IPS-18c (cell line): ENCODE data around the gene SCAMP2.

ENCODE experiments used
- H3K4me3 ChIP-seq: 2 replicates; pipeline ENCODE4 v1.7.0; 2013; ENCODE audit warnings: low read depth, mild to moderate bottlenecking, low read length, moderate library complexity; ENCODE audit not compliant: insufficient read depth
- H3K9me3 ChIP-seq: one replicate; pipeline ENCODE4 v1.6.1; 2013; ENCODE audit warnings: mild to moderate bottlenecking, low read length, moderate library complexity; ENCODE audit not compliant: control insufficient read depth, insufficient read depth

The SCAMP2 gene

DNA sequence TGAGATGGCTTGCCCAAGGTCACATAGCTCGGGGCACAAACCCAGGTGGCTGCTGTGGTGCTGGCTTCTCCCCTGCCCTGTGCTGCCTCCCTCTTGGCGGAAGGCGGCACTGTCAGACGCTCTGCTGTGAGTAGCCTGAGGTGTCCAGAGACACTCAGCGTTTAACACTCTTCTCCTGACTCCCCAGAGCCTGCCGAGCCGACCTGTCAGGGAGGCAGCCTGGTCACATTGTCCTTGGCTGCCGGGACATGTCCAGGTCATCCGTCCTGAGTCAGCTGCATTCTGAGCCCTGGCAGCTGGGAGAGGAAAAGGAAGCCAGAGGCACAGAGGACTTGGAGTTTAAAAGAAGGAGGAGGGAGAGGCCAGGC is 55.8 kb downstream of the SCAMP2 start:
- Histone ChIP-seq H3K4me3 (no peak overlapping the region), H3K9me3 (peaks cover 2% of the 10 kb centered on the region)

DNA sequence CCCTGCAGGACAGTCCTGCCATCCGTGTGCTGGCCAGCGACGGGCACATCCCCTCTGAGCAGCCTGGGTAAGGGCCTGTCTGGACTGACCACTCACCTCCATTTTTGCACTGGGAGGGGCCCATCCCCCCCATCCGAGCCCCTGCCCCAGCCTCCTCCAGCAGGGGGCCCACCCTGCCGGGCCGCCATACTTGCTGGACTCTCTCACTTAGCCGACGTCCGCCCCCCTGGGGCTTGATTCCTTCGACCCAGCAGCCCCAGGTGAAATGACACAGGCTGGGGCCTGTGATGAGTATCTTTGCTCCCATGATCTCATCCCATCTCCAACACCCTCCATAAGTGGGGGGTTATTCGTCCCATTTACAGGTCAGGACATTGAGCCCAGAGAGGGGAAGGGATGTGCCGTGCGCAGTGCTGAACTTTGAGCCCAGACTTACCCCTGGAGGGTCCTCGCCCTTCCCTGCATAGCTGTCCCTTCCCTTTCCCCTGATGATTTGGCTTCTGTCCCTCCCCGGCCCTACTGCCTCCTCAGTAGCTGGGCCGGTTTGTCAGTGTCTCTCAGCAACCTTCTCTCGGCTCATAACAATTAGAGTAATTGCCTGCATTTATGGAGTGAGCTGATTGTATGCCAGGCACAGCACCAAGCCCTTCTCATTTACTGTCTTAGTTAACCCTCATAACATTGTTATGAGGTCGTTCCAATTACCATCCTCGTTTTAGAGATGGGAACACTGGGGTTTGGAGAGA is 56.4 kb downstream of the SCAMP2 start:
- peaks cover 2% of the 10 kb centered on the region for H3K9me3 ChIP-seq
- no peak overlapping the region for H3K4me3 ChIP-seq

DNA sequence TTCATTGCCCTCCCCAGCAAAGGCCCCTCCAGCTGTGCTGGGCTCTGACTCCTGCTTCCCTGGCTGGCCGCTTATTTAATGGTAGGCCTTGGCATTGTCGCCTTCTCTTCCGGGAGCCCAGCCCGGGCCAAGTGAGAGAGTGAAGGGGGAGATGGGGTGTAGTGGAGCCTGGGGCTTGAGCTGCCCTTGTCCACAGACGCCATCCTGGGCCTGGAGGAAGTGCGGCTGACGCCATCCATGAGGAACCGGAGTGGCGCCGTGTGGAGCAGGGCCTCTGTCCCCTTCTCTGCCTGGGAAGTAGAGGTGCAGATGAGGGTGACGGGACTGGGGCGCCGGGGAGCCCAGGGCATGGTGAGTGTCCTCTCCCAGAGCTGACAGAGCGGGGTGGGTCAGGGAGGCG is 57.2 kb downstream of the SCAMP2 start:
- Histone ChIP-seq H3K4me3 (no peak overlapping the region), H3K9me3 (peaks cover 2% of the 10 kb centered on the region)

DNA sequence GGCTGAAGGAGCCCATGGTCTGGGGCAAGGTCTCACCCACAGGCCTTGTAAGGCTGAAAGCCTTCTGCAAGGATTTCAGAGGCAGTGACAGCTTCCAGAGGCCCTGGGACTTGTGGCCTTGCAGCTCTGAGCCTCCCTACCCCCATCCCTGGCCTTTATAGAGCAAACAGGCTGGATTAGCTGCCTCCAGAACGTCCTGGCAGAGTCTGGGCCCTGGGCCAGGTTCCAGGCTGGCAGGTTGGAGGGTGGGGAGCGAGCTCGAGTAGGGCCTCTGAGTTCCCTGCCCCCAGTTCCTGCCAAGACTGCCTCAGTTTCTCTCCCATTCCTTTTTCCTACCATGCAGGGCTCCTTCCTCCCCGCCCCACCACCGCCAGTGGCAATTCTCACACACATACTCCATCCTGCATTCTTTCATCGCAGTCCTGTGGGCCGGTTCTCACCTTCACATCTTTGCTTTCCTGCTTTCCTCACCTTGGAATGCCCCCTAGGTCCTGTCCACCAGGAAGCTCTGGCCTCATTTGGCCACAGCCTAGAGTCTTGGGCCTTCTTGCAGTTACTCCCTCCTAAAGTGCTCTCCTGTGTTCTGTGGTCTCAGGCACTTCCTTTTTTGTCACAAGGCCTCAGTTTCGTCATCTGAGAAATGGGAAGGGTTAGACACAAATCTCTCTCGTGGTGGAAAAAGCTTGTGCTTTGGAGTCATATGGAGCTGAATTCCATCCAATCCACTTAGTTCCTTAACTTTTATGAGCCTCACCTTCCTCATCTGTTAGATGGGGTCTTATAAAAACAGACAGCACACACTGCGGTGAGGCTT is 57.8 kb downstream of the SCAMP2 start:
- Histone ChIP-seq H3K4me3 (no peak overlapping the region), H3K9me3 (peaks cover 2% of the 10 kb centered on the region)

DNA sequence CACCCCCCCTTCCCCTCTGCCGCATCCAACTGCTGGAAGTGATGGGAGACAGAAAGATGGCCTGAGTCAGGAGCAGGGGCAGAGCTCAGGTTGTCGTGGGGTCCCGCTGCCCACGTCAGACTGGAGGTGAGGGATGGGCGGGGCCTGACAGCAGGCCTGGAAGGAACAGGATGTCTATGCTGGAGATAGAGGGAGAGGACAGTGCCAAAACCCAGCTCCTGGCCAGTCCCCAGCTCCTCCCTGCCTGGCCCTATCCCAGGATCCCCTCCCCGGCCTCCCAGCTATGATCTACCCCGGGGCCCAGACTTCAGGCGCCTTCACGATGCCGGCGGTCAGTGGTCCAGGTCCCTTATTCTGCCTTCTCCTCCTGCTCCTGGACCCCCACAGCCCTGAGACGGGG is 60.6 kb downstream of the SCAMP2 start, which contains the start of gene LMAN1L:
Gene LMAN1L, plus strand, starts transcription at position 303 of the 400 bp plus-strand sequence. Its CDS starts 20 bp downstream, at position 323.
- Histone ChIP-seq H3K9me3 (no peaks in the 10 kb centered on the region), H3K4me3 (no peak within 1 kb of the TSS)

DNA sequence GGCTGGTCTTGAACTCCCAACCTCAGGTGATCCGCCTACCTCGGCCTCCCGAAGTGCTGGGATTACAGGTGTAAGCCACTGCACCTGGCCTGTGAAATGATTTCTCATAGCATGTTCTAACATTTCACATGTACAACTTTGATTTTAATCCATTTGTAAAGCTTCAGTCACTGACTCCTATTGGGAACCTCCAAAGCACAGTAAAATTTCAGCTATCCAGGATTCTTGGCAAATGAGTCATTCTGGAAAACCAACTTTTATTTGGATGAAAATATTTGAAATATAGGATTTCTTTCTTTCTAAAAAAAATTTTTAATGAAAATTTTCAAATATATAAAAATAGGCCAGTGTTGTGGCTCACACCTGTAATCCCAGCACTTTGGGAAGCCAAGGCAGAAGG is 63.2 kb downstream of the SCAMP2 start:
- Histone ChIP-seq H3K4me3 (no peak overlapping the region), H3K9me3 (peaks cover 2% of the 10 kb centered on the region)

DNA sequence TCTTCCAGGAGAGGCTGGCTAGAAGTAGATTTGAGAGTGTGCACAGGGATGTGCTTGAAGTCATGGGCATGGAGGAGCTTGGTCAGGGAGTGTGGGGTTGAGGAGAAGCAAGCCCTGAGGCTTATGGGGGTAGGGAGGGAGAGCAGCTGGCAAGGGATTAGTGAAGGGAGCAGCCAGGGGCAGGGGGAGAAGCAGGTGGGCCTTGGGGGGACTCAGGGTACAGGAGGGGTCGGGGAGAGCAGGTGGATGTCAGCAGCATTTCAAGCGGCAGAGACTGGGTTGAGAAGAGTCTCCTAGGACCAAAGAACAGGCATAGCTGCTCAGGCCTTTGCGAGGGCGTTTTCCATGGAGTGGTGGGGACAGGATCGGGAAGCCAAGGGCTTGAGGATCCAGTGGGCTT is 63.9 kb downstream of the SCAMP2 start:
- Histone ChIP-seq H3K4me3 (no peak overlapping the region), H3K9me3 (peaks cover 2% of the 10 kb centered on the region)

DNA sequence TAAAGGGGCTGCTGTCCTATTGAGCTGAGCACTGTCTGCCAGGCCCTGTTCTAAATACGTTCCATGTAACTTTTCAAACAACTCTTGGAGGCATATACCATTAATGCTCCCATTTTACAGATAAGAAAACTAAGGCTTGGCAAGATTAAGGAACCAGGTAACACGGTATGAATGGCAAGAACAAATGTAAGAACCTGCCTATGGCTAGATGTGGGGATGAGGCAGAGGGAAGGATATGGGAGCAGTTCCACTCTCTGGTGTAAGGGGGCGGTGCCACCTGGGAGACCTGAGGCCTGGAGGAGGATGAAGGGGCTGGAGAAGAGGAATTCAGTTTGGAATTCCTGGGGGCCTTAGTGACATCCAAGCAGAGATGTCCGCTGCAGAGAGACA is 64.3 kb downstream of the SCAMP2 start:
- Histone ChIP-seq H3K4me3 (no peak overlapping the region), H3K9me3 (peaks cover 2% of the 10 kb centered on the region)

DNA sequence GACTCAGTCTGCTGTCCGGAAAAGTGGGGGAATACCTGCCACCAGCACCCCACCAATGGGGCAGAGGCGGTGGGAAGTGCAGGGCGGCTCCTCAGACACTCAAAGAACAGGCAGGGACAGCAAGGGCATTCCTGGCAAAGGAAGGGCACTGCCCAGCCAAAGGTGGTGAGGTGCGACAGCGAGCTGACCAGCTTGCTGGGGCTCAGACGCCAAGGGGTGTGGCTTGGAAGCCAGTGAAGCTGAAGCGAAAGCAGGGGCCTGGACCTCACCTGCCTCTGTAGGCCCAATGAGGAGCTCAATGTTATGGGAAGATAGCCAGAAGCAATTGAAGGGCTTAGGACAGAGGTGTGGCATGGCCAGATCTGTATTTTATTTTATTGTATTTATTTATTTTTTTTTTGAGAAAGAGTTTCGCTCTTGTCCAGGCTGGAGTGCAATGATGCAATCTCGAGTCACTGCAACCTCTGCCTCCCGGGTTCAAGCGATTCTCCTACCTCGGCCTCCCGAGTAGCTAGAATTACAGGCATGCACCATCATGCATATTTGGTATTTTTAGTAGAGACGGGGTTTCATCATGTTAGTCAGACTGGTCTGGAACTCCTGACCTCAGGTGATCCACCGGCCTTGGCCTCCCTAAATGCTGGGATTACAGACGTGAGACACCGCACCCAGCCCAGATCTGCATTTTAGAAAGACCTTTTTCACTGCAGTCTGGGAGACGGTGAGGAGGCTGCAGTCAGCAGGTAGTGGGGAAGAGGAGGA is 64.9 kb downstream of the SCAMP2 start:
- H3K4me3 ChIP-seq: no peak overlapping the region
- H3K9me3 ChIP-seq: peaks cover 2% of the 10 kb centered on the region

DNA sequence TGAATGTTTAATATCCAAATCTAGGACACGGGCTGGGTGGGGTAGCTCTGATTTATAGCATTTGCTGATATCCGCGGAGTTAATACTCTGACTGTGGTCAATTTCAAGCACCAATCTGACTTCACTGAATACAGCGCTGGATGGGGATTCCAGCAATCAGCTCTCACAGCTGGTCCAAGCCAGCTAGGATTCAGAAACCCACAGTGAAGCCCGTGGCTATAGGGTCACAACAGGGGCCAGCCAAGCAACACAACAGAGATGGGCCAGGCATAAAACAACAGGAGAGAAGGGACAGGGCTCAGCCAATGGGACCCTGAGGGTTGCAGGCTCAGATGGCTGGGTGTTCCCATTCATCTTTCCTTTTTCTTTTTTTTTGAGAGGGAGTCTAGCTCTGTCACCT is 65.9 kb downstream of the SCAMP2 start:
- Histone ChIP-seq H3K9me3 (peaks cover 2% of the 10 kb centered on the region), H3K4me3 (no peak overlapping the region)

DNA sequence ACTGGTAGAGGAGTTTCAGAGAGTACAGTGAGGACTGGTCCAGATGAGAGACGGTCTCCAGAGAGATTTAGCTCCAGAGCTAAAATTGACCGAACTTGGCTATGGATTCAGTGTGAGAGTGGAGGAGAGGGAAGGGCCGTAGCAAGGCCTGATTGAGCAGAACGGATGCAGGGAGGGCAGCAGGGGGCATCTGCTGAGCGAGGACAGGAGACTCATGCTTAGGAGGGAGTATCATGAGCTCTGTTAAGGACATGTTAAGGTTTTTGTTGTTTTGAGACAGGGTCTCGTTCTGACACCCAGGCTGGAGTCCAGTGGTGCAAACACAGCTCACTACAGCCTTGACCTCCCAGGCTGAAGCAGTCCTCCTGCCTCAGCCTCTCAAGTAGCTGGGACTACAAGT is 68.2 kb downstream of the SCAMP2 start:
- H3K4me3 ChIP-seq: no peak overlapping the region

DNA sequence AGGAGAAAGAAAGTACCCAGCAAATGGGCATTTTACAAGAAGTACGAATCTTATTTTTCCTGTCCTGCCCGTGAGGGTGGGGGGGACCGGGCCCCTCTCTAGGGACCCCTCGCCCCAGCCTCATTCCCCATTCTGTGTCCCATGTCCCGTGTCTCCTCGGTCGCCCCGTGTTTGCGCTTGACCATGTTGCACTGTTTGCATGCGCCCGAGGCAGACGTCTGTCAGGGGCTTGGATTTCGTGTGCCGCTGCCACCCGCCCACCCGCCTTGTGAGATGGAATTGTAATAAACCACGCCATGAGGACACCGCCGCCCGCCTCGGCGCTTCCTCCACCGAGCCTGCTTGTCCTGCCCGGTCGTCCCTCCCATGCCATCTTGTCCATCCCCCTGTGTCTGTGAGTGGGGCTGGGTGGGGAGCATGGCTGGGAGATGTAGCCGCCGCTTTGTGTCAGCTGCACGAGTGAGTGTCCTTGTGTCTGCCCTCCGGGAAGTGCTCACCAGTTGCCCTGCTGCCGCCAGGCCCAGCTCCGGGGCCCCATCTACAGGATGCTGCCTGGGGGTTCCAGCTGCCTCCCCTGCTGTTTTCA is 70.2 kb downstream of the SCAMP2 start:
- H3K9me3 ChIP-seq: peaks cover 2% of the 10 kb centered on the region
- no peak overlapping the region for H3K4me3 ChIP-seq

More for the DNA sequence above, 68.2 kb downstream of the SCAMP2 start:
- peaks cover 2% of the 10 kb centered on the region for H3K9me3 ChIP-seq

DNA sequence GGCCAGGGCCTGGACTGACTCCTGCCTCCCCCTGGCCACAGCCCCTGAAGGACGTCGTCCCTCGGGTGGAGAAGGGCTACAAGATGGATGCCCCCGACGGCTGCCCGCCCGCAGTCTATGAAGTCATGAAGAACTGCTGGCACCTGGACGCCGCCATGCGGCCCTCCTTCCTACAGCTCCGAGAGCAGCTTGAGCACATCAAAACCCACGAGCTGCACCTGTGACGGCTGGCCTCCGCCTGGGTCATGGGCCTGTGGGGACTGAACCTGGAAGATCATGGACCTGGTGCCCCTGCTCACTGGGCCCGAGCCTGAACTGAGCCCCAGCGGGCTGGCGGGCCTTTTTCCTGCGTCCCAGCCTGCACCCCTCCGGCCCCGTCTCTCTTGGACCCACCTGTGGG is 70.9 kb downstream of the SCAMP2 start:
- Histone ChIP-seq H3K9me3 (peaks cover 2% of the 10 kb centered on the region), H3K4me3 (no peak overlapping the region)

DNA sequence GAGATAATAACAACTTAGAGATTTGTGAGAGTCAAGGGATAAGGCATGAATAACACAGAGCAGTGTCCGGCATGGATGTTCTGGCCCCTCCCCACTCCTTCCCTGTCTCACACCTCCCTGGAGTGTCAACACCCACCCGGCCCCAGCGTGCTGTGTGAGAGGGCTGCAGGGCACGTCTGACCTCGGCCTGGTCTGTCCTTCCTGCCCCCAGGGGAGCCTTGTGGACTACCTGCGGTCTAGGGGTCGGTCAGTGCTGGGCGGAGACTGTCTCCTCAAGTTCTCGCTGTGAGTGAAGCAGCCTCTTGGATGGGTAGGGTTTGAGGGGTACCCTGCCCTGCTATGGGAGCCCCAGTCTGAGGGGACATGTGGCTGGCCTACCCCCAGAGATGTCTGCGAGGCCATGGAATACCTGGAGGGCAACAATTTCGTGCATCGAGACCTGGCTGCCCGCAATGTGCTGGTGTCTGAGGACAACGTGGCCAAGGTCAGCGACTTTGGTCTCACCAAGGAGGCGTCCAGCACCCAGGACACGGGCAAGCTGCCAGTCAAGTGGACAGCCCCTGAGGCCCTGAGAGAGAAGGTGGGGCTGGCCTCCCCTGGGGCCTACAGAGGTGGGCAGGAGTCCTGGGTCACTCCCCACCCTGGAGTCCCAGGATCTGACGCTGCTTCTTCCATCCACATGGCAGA is 71.7 kb downstream of the SCAMP2 start:
- H3K4me3 ChIP-seq: no peak overlapping the region
- peaks cover 2% of the 10 kb centered on the region for H3K9me3 ChIP-seq

DNA sequence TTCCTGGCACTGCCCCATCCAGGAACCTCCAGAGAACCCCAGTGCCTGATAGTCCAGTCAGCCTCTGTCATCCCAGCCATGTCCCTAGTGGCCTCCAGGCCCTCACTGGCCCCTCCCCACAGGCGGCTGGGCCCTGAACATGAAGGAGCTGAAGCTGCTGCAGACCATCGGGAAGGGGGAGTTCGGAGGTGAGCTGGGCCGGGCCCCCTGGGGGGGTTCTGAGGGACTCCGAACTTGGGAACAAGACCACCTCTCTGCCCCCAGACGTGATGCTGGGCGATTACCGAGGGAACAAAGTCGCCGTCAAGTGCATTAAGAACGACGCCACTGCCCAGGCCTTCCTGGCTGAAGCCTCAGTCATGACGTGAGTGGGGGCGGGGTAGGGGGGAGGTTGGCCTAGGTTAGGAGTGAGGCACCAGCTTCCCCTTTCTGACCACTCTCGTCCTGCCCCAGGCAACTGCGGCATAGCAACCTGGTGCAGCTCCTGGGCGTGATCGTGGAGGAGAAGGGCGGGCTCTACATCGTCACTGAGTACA is 72.5 kb downstream of the SCAMP2 start:
- Histone ChIP-seq H3K4me3 (no peak overlapping the region), H3K9me3 (no peaks in the 10 kb centered on the region)

DNA sequence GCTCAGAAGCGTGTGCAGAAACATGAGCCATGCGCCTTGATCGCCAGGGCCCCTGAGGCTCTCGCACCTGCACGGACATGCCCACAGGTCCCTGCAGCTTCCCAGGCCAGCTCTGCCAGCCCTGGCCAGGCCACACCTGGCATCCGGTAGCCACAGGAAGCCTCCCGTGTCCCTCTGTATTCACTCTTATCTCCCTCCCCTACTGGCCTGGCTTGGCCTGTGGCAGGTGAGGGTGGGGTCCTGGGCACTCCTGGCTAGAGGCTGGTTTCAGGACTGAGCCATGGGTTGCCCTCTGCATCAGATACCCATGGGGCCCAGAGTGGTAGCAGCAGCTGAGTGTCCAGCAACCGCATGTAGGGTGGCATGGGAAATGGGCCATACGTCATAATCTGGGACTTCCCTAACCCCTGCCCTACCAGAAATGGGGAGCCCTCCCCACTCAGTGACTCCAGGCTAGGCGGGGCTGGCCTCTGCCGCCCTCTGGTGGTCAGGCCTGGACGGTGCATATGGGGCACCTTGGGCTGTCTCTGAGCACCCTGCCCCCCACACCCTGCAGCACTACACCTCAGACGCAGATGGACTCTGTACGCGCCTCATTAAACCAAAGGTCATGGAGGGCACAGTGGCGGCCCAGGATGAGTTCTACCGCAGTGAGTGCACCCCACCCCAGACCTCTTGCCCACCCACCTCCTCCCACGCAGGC is 73.2 kb downstream of the SCAMP2 start:
- H3K4me3 ChIP-seq: no peak overlapping the region

More for the DNA sequence above, 73.2 kb downstream of the SCAMP2 start:
- H3K9me3 ChIP-seq: no peaks in the 10 kb centered on the region
